GM12878 (cell line): ENCODE data around the gene MYO7B. TPM values are rescaled to one million over a fixed set of nuclear protein-coding genes. Genes with fewer than 3 reads are reported as not detected.

Experiments
- ATAC-seq: fragments of 200-7000 bp; cut with Tn5 transposase; 3 replicates; pipeline ENCODE4 v1.9.1; 2020; ENCODE audit warnings: mild to moderate bottlenecking, moderate library complexity
- BruUV-seq: library from RNA; stranded (reverse); fragments of 400-500 nt; replicated peaks from 2 replicates; lab custom pipeline; 2021; lab: Mats Ljungman, UMichigan
- CTCF ChIA-PET: fragments of 300-600 bp; sonication (Branson Sonifier 250); formaldehyde crosslinking; extraction: SDS; loops from one replicate; lab custom pipeline; 2021; ENCODE audit warnings: inconsistent platforms; lab: Yijun Ruan, JAX
- POLR2A ChIA-PET: fragments of 350-600 bp; formaldehyde crosslinking; extraction: SDS; loops from one replicate; lab custom pipeline; 2021; ENCODE audit warnings: inconsistent platforms; lab: Charles Lee
- RAD21 ChIA-PET: fragments of 300-600 bp; sonication (Branson Sonifier 250); formaldehyde crosslinking; loops from one replicate; lab custom pipeline; 2023; ENCODE audit warnings: antibody characterized with exemption; ENCODE audit not compliant: unreplicated experiment; lab: Charles Lee
- SMC1A ChIA-PET: fragments of 300-600 bp; sonication (Branson Sonifier 250); formaldehyde crosslinking; loops from one replicate; lab custom pipeline; 2023; ENCODE audit not compliant: unreplicated experiment, uncharacterized antibody; lab: Charles Lee
- DNase-seq: peaks from one replicate; pipeline ENCODE4 v3.0.0-alpha.2; 2011; ENCODE audit warnings: low read depth, low spot score
- FAIRE-seq: peaks from 3 replicates; lab custom pipeline; 2011; peaks lifted over from hg19 to GRCh38; lab: Jason Lieb, UNC
- H2AFZ ChIP-seq: 2 replicates; pipeline ENCODE4 v1.6.0; 2011; ENCODE audit warnings: low read depth, low read length, control low read depth; ENCODE audit not compliant: control insufficient read depth
- H3K27ac ChIP-seq: 2 replicates; pipeline ENCODE4 v1.5.1; 2011; ENCODE audit warnings: control low read depth; ENCODE audit not compliant: control insufficient read depth, insufficient read depth
- H3K27me3 ChIP-seq, 2 experiments: replicated peaks in 1 of 2; 2 replicates each; pipeline versions ENCODE4 v1.6.0 to v1.6.1; 2011; ENCODE audit warnings: low read length in 1 of 2; ENCODE audit not compliant: control insufficient read depth in 2 of 2, insufficient read depth in 2 of 2
- H3K36me3 ChIP-seq, 2 experiments: 2 replicates each; pipeline ENCODE4 v1.5.1; 2011; ENCODE audit warnings: low read length in 1 of 2; ENCODE audit not compliant: control insufficient read depth in 2 of 2, insufficient read depth in 2 of 2
- H3K4me1 ChIP-seq: 2 replicates; pipeline ENCODE4 v1.6.1; 2011; ENCODE audit warnings: mild to moderate bottlenecking, low read length, moderate library complexity, mixed read lengths; ENCODE audit not compliant: control insufficient read depth, insufficient read depth
- H3K4me2 ChIP-seq: 2 replicates; pipeline ENCODE4 v1.6.0; 2011; ENCODE audit warnings: control low read depth; ENCODE audit not compliant: control insufficient read depth, insufficient read depth
- H3K4me3 ChIP-seq: fragments of 200-600 bp; sonication (generic); 2 replicates; pipeline ENCODE4 v1.5.1; 2016
- H3K79me2 ChIP-seq: 2 replicates; pipeline ENCODE4 v1.6.0; 2011; ENCODE audit warnings: low read length; ENCODE audit not compliant: control insufficient read depth, insufficient read depth
- H3K9ac ChIP-seq: 2 replicates; pipeline ENCODE4 v1.8.0; 2011; ENCODE audit warnings: low read length, control low read depth, mixed read lengths; ENCODE audit not compliant: control insufficient read depth, insufficient read depth
- H3K9me3 ChIP-seq: replicated peaks from 3 replicates; pipeline ENCODE4 v1.5.1; 2011; ENCODE audit warnings: mild to moderate bottlenecking, low read length; ENCODE audit not compliant: control insufficient read depth, insufficient read depth
- H4K20me1 ChIP-seq: 2 replicates; pipeline ENCODE4 v1.6.0; 2011; ENCODE audit not compliant: control insufficient read depth, insufficient read depth
- BHLHE40 ChIP-seq, 2 experiments: fragments of 450-650 bp in 1 of 2; IDR thresholded peaks; 2 replicates each; pipeline ENCODE4 v1.6.1; 2011 to 2017; ENCODE audit warnings: low read depth in 2 of 2, borderline replicate concordance in 1 of 2, improper control_type of control experiment in 1 of 2, low read length in 1 of 2, mild to moderate bottlenecking in 1 of 2
- CEBPB ChIP-seq, 2 experiments: fragments of 150-350 bp in 1 of 2; IDR thresholded peaks; 2 replicates each; pipeline ENCODE4 v1.6.1; 2012 to 2014; ENCODE audit warnings: low read depth in 2 of 2, low read length in 2 of 2, borderline replicate concordance in 1 of 2, inconsistent platforms in 1 of 2
- DPF2 ChIP-seq: fragments of 450-650 bp; IDR thresholded peaks from 2 replicates; pipeline ENCODE4 v1.6.1; 2017; ENCODE audit warnings: mild to moderate bottlenecking
- EGR1 ChIP-seq, 2 experiments: IDR thresholded peaks; 1 replicate in 1 of 2; 2 replicates in 1 of 2; pipeline ENCODE4 v1.6.1; 2011 to 2012; ENCODE audit warnings: low read depth in 2 of 2, low read length in 2 of 2, borderline replicate concordance in 1 of 2, mild to moderate bottlenecking in 1 of 2, moderate library complexity in 1 of 2
- EZH2 ChIP-seq: IDR thresholded peaks from 2 replicates; pipeline ENCODE4 v1.6.1; 2012; ENCODE audit warnings: low read depth, mild to moderate bottlenecking, control low read depth, inconsistent platforms, low read length, borderline replicate concordance; ENCODE audit not compliant: control insufficient read depth
- FOXK2 ChIP-seq: fragments of 450-650 bp; IDR thresholded peaks from 2 replicates; pipeline ENCODE4 v1.6.1; 2017; ENCODE audit warnings: mild to moderate bottlenecking, moderate library complexity
- GABPA ChIP-seq: IDR thresholded peaks from 2 replicates; pipeline ENCODE4 v1.6.1; 2014; ENCODE audit warnings: antibody characterized with exemption, low read depth, mild to moderate bottlenecking, inconsistent platforms
- NFIC ChIP-seq: IDR thresholded peaks from 2 replicates; pipeline ENCODE4 v1.6.1; 2012; ENCODE audit warnings: low read depth, mild to moderate bottlenecking, inconsistent platforms, low read length, moderate library complexity
- POLR2A ChIP-seq: IDR thresholded peaks from 2 replicates; pipeline ENCODE4 v1.6.1; 2011; ENCODE audit warnings: low read depth, mild to moderate bottlenecking, low read length
- RAD21 ChIP-seq: IDR thresholded peaks from 2 replicates; pipeline ENCODE4 v1.6.1; 2011; ENCODE audit warnings: mild to moderate bottlenecking, low read depth, low read length, moderate library complexity; ENCODE audit not compliant: insufficient read depth
- SMC3 ChIP-seq: IDR thresholded peaks from 2 replicates; pipeline ENCODE4 v1.6.1; 2011; ENCODE audit warnings: low read length, improper control_type of control experiment, borderline replicate concordance
- TARDBP ChIP-seq: IDR thresholded peaks from 2 replicates; pipeline ENCODE4 v1.6.1; 2016; ENCODE audit warnings: borderline replicate concordance
- ZZZ3 ChIP-seq: IDR thresholded peaks from 2 replicates; pipeline ENCODE4 v1.6.1; 2011; ENCODE audit warnings: low read depth; ENCODE audit not compliant: control insufficient read depth, insufficient read length
- WGBS: methylation state at CpG from one replicate; pipeline ENCODE4 v1.1.6; 2016; ENCODE audit warnings: low lambda C conversion rate; ENCODE audit not compliant: insufficient replicate concordance, insufficient coverage; ENCODE audit errors: missing lambda C conversion rate; 5-methylcytosine and 5-hydroxymethylcytosine counted together
- in situ Hi-C: fragments of 300-500 bp; cut with MboI; formaldehyde crosslinking; loops from 9 replicates; pipeline ENCODE4 v1.14.3; 2018; ENCODE audit warnings: mixed read lengths
- intact Hi-C: fragments of 100-400 bp; cut with micrococcal nuclease; formaldehyde crosslinking; loops from one replicate; pipeline ENCODE4 v1.14.2; 2022; ENCODE audit not compliant: unreplicated experiment
- polyA plus RNA-seq, 11 experiments: library from polyadenylated mRNA; depleted of rRNA in 4 of 11; unstranded in 6 of 11; stranded (reverse) in 5 of 11; fragments of >200 nt; fragmentation: Nextera tagmentation in 4 of 11; fragmentation: Illumina TruSeq in 1 of 11; extraction: Ambion mirVana in 4 of 11; extraction: Trizol in 1 of 11; gene quantifications; 1 replicate in 1 of 11; 2 replicates in 10 of 11; pipeline versions ENCODE4 v1.2.1 to v1.2.3, GENCODE V29; 2011 to 2016; ENCODE audit warnings: inconsistent platforms in 2 of 11, missing spikeins in 2 of 11, low read depth in 1 of 11
- total RNA-seq, 4 experiments: library from RNA; depleted of rRNA in 3 of 4; stranded (reverse); fragments of >200 nt in 3 of 4; fragmentation: Illumina TruSeq in 1 of 4; extraction: Trizol in 1 of 4; gene quantifications; 2 replicates each; pipeline versions ENCODE4 v1.2.1 to v1.2.3, GENCODE V29; 2013 to 2021
- TF ChIP-seq, protein P1 (sequence below): IDR thresholded peaks from 2 replicates; pipeline ENCODE4 v1.6.1; 2011; ENCODE audit warnings: borderline replicate concordance, low read depth, mild to moderate bottlenecking, moderate library complexity, mixed read lengths, low read length; ENCODE audit not compliant: insufficient read depth; ENCODE audit errors: extremely low read length

The MYO7B gene
- total and polyA plus RNA-seq, 10 of the 15 experiments (the other 5 are each of a cell fraction or from before 2014, with no cell fraction given): 0.08 to 4.8 (median 1.2) TPM

DNA sequence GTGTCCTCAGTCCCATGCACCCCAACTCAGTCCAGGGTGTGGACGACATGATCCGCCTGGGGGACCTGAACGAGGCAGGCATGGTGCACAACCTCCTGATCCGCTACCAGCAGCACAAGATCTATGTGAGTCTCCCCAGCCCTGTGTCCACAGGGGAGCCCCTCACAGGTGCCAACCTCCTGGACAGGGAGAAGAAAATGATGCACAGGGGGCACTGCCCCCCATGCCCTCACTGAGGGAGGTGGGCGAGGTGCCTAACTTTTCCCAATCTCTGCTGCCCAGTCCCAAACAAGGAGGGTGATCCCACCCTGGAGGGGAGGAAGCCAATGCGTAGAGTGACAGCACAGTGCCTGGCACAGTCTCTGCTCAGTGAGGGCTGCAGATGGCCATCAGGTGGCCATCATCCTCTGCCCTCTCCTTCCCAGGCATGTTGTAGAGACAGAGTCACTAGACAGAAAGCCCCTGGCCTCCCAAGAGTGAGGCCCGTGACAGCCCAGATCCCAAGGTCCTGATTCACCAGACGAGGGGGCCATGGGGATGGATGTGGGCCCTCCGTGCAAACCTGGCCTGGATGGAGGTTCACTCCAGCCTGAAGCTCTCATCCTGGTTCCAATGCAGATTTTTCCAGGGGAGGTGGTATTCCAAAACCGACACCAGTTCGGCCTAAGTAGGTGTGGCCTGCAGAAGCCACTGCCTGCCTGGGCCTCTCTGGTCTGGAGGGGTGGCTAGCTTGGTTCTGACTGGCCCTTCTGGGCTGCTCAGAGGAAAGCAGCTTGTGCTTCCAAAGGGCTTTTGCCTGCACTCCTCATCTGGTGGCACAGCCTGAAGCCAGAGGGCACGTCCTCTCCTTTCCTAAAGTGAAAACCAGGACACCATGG, 30.0 kb downstream of the MYO7B start:
- ChIA-PET CTCF (interaction anchor here (1.7 to 1.9 kb wide), 2 partner anchors 10 to 36 kb away, joined by 4 to 7 read pairs; no protein-coding TSS in a partner anchor), SMC1A (interaction anchor here (0.9 to 2.5 kb wide), 2 partner anchors 26 to 183 kb away, joined by 3 to 16 read pairs; no protein-coding TSS in a partner anchor)

More for the DNA sequence above, 30.0 kb downstream of the MYO7B start:
- DNase-seq (no peak), ATAC-seq (no peak), FAIRE-seq (no peak)
- no peaks in the 10 kb centered on the region; the same call in 2 of the 3 replicates for H3K9me3 ChIP-seq
- TF ChIP-seq BHLHE40 (IDR thresholded peaks at IDR 0.05; ENCODE audit: borderline replicate concordance in 1 of 2, low read depth in 2 of 2, low read length in 1 of 2) (no peak), RAD21 (no peak), NFIC (no peak), POLR2A (no peak), EGR1 (IDR thresholded peaks at IDR 0.05; ENCODE audit: borderline replicate concordance in 1 of 2, low read depth in 2 of 2, low read length in 2 of 2) (no peak), TARDBP (no peak), SMC3 (no peak), GABPA (no peak), ZZZ3 (no peak), DPF2 (no peak), FOXK2 (no peak), CEBPB (IDR thresholded peaks at IDR 0.05; ENCODE audit: borderline replicate concordance in 1 of 2, low read depth in 2 of 2, low read length in 2 of 2) (no peak), EZH2 (no peak)
- TF ChIP-seq, protein P1, sequence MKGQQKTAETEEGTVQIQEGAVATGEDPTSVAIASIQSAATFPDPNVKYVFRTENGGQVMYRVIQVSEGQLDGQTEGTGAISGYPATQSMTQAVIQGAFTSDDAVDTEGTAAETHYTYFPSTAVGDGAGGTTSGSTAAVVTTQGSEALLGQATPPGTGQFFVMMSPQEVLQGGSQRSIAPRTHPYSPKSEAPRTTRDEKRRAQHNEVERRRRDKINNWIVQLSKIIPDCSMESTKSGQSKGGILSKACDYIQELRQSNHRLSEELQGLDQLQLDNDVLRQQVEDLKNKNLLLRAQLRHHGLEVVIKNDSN: no peak
- no peaks in the 10 kb centered on the region for H3K79me2 ChIP-seq
- H3K4me3 ChIP-seq: no peak overlapping the region
- BruUV-seq: no TSS peak
- H3K27ac ChIP-seq: no peak overlapping the region
- H3K4me1 ChIP-seq: peaks cover 17% of the 10 kb centered on the region
- intact Hi-C loops (no loop called here), in situ Hi-C loops (no loop called here)
- no peaks in the 10 kb centered on the region for H3K36me3 ChIP-seq
- H3K27me3 ChIP-seq: no peaks in the 10 kb centered on the region; a peak in 2 of 4 replicates
- H2AFZ ChIP-seq: no peak overlapping the region
- H3K9ac ChIP-seq: no peak overlapping the region
- RAD21 ChIA-PET: no interaction called here
- POLR2A ChIA-PET: no interaction called here
- 90% methylated on average over 12 of the region's 12 CpGs for WGBS
- no peak overlapping the region for H3K4me2 ChIP-seq
- H4K20me1 ChIP-seq: no peaks in the 10 kb centered on the region
